HG03097 (cell line): ENCODE data around the gene AIPL1.
"Not testable (repeated sequence)": the region's sequence is repeated elsewhere in the genome, so short reads cannot be mapped to it uniquely, and the experiment has no call there.

Source experiments
- ATAC-seq: cut with Tn5 transposase; IDR thresholded peaks from one replicate; pipeline ENCODE4 v1.9.1; 2021; ENCODE audit not compliant: unreplicated experiment, low FRiP score

Gene AIPL1

GRCh38 chr17:6435051-6435450 lies at the start of gene AIPL1:
TSS of gene AIPL1 (minus strand) at chr17:6435121. CDS start at chr17:6435104, 17 bp downstream.
- no peak for ATAC-seq

DNA sequence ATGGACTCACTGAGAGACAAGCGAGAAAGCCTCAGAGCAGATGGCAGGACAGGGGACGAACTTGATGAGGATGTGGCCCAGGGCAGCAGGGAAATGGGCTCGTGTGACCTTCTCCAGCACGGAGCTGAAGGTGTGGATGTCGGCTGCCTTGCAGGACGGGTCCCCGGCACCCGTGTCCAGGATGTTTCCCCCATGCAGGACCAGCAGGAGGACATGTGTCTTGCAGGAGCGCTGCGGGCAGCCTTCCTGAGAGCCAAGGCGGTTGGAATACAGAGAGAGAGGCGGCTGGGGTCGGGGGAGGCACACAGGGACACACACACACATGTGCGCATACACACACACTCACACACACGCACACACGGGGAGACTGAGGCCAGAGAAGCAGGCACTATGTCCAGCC lies 48.6 kb upstream of the AIPL1 start:
- no peak for ATAC-seq

GRCh38 chr17:6482796-6483195 lies 47.9 kb upstream of the AIPL1 start:
- not testable (repeated sequence) for ATAC-seq

- ATAC-seq = no peak
These were observed 47.2 kb upstream of the AIPL1 start for GRCh38 chr17:6482105-6482455.

- ATAC-seq = no peak
These were observed 45.4 kb upstream of the AIPL1 start for GRCh38 chr17:6480303-6480675.

DNA sequence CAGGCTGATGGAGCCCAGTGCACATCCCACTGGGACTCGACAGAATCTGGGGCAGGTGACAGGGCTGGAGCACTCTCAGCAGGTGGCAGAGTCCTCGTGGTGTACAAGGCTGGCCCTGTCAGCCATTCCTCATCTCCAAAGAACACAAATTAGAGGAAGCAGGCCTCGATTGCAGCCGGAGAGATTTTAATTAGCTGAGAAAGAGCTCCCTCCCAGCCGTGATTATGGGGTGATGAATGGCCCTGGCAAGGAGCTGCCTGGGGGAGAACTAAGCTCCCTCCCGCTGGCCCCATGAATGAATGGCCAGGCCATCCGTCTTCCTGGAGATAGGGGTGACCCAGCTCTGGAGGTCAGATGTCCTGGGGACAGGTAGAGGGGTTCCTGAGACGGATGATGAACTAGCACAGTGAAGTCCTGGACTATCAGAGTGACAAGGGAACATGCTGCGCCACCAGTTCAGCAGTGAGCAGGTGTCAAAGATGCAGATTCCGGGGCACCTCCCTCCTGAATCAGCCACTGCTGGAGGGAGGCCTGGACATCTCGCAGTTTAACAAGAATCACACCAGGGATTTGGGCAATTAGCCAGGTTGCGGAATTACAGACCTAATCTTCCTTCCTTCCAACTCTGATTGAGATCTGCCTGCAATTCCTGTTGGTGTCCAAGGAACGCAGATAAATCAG lies 44.8 kb upstream of the AIPL1 start:
- ATAC-seq = no peak

DNA sequence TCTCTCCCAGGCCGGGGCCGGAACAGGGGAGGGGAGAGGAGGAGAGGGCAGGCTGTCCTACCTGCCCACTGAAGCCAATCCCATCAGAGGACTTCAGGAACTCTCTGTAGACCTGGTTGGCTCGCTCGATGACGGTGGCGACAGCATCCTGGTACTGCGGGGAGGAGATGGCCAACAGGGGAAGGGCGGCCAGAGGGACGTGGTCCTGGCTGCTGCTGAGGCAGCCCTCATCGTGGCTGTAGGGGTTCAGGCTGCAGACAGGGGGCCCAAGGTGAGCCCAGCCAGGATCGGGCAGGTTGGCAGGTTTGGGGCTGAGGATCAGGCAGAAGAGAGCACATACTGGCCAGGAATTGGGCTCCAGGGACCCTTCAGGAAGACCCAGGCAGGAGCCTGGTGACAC lies 43.6 kb upstream of the AIPL1 start:
- no peak for ATAC-seq

DNA sequence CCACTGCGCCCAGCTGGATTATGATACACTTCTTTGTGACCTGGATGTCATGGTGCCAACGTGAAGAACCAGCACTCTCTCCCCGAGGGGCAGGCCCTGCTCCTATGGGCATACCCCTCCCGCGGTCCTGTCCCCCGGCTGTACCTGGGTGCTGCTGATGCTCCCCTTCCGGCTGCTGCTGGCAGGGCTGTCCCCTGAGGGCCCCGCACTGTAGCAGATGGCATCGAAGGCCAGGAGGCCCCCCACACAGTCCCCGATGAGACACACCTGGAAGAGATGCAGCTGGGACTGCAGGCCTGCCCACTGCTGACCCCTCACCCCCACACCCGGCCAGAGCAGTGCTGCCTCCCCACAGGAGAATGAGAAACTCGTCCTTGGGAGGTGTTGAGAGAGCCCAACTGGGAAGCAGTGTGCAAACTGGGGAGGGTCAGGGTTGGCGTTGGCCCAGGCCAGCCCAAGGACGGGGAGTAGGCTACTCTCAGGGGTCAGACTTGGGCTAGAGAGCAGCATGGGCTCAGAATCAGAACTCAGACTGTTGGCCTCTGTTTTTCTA lies 43.0 kb upstream of the AIPL1 start:
- ATAC-seq = no peak

- ATAC-seq = no peak
These were observed 41.9 kb upstream of the AIPL1 start for GRCh38 chr17:6476810-6477179.

DNA sequence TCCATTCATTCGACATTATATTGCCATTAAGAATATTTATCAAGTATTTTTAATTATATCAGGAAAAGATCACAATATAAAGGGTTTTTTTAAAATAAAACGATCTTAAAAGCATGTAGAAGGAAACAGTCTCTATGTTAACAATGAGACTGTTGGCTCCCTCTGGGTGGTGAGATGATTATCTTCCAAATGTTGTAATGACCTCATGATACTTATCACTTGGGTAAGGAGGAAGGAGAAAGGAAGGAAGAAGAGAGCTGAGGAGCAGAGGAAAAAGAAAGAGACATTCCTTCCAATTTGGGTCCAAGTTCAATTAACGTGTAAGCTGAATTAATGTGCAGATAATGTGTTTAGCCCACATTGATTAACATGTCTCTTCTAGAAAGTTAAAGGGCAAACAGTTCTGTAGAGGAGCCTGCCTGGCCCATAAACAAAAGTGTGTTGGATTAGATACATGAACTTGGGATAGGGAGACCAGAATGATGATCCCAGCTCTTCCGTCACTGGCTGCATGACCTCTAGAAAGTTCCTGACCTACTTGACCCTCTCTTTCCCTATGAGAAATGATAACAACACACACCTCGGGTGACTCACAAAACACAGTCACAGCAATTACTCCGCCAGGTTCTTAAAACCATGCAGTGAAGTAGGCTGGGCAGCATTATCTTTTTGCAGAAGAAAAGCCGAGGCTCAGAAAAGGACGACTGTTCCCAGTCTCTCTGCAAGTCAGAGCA lies 41.3 kb upstream of the AIPL1 start:
- ATAC-seq = no peak

DNA sequence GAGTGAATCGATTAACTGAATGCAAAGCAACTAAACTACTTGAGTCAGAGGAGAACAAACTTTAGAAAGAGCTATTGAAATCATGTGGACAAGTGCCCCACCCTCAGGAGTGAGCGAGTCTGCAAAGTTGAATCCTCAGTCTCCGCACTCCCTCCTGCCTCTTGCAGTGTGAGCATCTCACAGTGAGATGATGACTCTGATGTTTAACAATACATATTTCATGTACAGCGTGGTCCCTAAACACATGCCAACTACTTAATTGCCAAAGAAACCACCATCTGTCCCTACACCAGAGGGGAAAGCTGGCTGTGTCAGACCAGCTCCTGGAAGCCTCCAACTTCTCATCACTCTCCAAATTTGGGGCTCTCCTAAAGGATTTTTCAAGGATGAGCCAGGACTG lies 40.5 kb upstream of the AIPL1 start:
- ATAC-seq = no peak

- ATAC-seq = no peak
These were observed 40.0 kb upstream of the AIPL1 start for GRCh38 chr17:6474906-6475305.

DNA sequence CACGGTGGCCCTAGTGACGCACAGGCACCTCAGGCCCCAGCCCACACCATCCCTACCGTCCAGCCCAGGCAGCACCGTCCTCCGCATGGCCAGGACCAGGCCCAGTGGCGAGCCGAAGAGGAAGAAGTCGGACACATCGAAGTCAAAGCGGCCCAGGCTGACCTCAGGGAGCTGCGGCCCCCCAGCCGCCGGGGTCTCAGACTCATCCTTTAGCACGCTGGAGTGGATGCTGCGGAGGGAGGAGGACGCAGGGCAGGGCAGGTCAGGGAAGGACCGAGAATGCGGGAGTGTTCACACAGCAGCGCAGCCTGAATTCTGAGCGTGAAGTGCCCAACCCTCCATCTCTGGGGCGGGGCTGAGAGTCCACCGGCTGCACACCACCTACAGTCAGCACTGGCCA lies 39.5 kb upstream of the AIPL1 start:
- no peak for ATAC-seq

GRCh38 chr17:6473128-6473767 lies 38.3 kb upstream of the AIPL1 start:
- no peak for ATAC-seq

- no peak for ATAC-seq
These were observed 37.6 kb upstream of the AIPL1 start for GRCh38 chr17:6472517-6472916.

DNA sequence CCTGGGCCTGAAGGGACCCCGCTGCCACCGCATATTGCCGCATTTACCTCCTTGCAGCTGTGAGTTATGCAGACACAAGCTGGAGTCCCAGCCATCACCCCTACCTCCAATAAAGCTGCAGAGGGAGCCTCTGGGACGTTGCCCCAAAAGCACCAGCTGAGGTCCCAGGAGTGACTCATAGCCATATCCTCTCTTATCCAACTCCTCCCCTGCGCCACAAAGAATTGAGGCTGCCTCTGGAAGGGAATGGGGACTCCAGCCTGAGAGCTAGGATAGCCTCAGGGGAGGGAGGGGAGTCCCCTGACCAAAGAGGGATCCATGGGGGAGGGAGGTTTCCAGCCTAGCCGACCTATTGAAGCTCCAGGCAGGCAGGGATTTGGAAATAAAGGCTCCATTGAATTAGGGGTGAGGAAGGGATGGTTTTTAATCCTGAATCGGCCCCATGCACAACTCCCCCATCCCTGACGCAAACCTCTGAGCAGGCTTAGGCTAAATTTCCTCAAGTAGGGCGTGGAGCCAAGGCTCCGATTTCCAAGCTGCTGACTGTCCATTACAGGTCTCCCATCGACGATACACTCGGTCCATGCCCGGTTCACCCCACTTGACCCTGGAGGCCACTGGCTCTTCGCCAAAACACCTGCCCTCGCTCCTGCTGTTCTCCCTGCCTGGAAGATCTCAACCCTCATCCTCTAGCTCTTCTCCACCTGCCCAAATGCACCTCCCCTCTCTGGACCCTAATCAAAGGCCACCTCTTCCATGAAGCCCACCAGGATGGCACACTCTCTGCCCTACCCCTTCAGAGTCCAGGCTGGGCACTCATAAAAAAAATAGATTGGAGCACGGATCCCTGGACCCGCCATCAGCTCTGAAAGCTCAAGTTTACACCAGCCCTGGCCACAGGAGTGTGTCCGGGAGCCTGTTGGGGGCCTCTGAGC lies 36.9 kb upstream of the AIPL1 start:
- ATAC-seq = no peak

GRCh38 chr17:6470751-6471521 lies 36.0 kb upstream of the AIPL1 start:
- no peak for ATAC-seq

DNA sequence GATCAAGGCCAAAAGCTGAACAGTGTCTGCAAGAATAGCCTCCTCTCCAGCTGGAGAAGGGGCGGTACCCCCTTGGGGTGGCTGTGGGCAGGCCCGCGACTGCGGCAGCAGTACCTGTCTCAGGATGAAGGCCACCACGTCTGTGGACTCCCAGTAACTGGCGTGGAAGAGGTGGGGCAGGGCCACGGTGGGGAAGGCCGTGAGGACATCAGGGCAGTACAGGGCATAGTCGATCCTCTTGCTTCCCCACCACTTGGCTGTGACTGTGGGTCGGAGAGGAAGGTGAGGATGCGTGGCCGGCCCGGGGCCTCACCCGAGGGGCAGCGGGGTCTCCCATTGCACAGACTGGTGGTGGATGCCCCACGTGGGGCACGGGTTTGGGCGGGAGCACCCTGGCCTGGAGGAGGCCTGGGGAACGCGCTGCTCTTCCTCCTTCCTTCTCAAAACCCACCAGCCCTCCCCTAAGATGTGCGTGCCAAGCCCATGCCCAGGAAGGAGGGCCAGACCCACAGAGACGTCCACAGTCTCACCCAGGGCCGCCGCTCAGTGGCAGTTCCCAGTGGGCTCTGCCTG lies 35.3 kb upstream of the AIPL1 start:
- ATAC-seq = no peak

DNA sequence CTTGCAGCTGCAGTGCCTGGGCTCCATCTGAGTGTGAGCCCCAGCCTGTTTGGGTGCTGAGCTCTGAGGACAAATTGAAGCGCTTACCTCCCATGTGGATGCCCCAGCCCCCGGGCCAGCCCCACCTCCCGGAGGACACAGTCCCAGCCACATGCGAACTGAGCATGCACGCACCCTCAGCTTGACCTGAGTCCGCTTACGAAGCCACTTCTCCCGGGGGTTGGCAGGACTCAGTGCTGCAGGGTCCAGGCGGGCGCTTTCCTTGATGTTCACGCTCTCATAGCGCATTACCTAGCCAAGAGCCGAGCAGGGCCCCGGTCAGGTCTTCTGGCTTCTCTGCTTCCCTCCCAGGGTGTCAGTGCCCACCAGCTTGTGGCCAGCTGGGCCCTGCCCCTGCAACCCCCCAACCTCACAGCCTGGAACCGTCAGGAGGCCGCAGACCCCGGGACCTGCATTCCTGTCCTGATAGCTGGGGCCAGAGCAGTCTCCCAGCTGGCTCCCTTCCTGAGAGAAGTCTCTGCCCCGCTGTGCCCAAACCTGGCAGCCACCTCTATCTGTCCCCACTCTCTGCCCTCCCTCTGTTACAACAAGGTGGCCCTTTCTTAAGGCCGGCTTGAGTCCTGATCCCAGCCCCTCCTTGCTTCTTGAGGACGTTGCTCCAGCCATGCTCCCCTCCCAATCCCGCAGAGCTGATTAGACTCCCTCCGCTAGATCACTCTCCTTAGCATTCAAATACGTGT lies 33.3 kb upstream of the AIPL1 start:
- ATAC-seq = no peak
